HG02870 (cell line): Measurements from ENCODE around the gene ST3GAL3.
A peak's percentile ranks its signal among the peaks of the same experiment; 100 is the strongest.
"Not testable (repeated sequence)": the region's sequence is repeated elsewhere in the genome, so short reads cannot be mapped to it uniquely, and the experiment has no call there.

ENCODE experiments used
- ATAC-seq: cut with Tn5 transposase; IDR thresholded peaks from one replicate; pipeline ENCODE4 v1.9.1; 2021; ENCODE audit warnings: mild to moderate bottlenecking, moderate library complexity; ENCODE audit not compliant: unreplicated experiment

ST3GAL3 gene

DNA sequence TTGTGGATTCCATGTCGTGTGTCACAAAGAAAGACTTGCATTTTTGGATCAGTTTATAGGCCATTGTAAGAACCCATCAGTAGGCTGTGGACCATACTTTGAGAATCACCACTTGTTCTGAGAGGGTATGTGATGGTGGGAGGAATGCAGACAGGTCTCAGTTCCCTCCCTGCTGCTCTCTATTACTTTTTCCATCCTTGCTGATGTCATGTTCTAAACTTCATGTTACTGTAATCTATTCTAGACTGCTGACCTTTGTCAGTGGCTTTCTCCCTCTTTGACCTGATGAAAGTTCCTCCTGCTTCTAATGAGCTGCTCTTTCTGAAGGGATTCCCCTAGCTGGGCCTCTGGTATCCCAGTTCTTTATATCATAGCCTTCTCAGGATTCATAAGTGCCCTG, 46.1 kb downstream of the ST3GAL3 start:
- ATAC-seq: no peak

DNA sequence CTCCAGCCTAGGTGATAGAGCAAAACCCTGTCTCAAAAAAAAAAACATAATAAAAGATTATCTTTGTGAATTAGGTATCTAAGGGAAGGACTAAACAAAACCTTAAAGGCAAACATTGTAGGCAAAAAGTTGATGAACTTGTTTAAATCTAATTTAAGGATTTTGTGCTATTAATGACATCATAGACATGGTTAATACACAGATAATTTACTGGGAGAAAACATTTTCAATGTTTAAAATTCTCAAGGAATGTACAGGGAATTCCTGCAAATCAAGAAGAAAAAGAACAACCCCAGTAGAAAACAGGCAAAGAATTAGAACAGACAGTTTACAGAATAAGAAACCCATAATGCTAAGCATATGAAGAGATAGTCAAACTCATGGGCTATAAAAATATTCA, 47.6 kb downstream of the ST3GAL3 start:
- ATAC-seq: no peak

DNA sequence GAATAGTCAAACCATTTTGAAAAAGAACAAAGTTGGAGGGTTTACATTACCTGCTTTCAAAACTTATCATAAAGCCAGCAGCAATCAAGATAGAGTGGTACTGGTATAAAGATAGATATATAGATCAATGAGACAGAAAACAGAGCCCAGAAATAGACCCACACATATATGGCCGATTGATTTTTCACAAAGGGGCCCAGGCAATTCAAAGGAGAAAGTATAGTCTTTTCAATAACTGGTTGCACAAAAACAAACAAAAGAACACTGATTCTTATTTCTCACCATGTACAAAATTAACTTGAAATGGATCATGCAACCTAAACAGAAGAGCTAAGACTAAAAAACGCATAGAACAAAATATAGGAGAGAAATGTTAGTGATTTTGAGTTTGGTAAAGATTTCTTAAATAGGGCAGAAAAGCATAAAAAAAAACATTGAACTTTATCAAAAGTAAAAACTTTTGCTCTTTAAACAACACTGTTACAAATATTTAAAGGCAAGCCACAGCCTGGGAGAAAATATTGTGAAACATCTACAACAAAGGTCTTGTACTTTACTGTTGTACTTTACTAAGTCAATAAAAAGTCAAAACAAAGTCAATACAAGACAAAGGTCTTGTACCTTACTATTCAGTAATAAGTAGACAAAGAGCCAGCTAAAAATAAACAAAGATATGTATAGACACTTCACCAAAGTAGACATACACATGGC, 50.2 kb downstream of the ST3GAL3 start:
- no peak for ATAC-seq

DNA sequence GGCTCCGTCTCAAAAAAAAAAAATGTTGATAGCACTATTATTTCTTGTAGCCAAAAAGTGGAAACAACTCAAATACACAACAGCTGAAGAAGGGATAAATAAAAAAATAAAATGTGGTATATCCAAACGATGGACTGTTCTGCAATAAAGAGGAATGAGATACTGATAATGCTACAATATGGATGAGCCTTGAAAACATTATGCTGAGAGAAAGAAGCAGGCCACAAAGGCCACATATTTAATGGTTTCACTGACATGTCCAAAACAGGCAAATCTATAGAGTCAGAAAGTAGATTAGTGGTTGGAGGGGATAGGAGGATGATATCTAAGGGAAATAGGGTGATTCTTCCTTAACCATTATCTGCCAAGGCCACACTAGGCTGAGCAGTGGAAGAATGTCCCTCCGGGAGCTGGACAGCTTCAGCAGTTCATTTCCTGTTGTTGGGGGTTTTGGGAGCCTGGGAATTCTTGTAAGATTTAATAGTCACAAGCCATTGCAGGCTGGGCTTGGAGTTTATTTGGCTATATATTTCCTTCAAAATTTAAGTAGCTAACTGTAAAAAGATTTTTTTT, 53.5 kb downstream of the ST3GAL3 start:
- no peak for ATAC-seq

DNA sequence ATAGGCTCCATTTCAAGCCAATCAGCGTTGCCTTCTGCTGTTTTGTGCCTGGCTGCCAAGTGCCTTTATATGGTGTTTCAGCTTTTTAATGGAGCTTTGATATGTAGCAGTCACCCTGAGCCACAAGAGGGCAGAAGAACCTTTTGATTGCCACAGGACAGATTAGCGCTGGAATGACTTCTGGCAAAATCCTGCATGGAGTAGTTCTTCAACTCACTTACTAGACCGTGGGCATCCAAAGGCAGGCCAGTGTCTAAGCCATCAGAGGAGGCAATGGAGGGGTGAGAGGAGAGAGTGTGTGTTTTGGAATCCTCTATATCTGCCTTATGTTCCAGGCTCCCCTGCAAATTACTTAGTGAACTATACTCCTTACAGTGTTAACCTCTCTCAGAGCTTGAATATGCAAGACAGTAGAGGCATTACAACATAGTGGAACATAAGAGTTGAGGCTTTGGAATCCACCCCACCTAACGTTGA, 56.2 kb downstream of the ST3GAL3 start:
- no peak for ATAC-seq

DNA sequence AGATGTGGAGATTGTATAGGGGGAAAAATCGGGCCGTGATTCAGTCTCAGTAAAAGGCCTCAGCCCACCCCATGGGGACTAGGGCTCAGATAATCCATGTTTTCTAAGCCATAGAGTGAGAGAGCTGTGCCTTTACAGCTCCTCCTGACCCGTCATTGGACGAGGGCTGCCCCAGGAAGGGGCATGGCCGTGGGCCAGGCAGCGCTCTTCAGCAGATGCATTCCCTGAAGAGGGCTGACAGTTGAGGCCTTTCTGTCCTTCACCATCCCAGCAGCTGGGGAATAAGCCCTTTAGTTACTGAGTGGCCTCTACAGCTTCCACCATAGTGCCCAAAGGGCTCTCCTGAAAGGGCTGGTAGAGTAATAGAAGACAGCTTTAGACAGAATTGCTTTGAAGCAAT, 57.2 kb downstream of the ST3GAL3 start:
- no peak for ATAC-seq

DNA sequence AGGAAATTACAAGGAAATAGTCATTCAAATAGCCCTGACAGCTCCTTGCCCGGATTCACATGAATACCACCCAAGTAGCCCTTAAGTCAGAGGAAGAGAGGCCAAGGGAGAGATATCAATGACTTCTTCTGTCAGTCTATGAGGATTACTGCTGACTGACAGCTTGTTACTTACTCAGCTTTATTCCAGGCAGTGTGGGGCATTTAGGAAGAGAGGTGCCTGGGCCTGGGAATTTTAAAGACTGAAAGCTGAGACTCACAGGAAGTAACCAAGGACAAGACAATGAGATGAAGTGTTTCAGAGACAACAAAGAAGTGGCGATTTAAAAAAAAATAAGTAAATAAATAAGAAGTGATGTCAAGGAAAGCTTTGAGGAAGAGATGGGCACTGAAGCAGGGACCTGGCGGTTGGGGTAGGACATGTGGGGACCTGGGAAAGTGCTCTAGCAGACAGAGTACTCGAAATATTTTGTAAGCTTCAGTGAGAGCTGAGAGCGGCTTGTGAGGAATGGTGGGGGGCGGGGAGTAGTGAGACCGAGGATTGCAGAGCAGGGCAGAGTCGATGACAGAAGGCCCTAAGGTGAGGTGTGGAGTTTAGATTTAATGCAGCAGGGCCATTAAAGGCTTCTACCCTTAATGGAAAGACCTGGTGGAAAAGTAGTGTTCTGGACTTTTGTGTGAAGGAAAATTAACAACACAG, 58.9 kb downstream of the ST3GAL3 start:
- ATAC-seq: no peak

DNA sequence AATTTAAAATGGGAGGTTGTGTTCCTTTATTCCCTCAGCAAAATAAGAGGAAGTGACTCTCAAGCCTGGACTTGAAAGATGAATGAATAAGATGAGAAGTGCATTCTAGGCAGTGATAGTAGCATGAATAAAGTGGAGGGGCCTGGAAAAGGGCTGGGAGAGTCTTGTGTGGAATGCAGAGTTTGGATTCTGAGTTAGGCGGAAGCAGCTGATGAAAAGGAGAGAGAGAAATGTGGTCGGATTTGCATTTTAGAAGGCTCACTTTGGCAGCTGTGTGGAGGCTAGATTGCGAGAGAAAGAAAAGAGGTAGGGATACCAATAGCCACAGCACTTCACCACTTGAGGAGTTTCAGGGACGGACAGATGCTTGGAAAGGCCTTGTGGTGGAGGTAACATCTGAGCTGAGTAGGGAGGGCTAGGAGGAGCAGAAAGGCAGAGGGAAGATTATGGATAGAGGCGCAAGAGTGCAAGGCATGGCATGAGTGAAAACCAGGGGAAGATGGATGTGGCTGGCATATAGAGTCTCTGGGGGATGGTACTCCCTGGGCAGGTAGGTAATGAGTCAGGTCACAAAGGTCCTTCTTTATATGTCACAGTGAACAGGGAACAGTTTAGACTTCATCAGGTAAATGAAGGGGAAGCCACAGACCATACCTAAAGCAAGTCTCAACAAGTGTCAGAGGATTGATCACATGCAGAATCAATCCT, 59.6 kb downstream of the ST3GAL3 start:
- ATAC-seq: peak; percentile 54

DNA sequence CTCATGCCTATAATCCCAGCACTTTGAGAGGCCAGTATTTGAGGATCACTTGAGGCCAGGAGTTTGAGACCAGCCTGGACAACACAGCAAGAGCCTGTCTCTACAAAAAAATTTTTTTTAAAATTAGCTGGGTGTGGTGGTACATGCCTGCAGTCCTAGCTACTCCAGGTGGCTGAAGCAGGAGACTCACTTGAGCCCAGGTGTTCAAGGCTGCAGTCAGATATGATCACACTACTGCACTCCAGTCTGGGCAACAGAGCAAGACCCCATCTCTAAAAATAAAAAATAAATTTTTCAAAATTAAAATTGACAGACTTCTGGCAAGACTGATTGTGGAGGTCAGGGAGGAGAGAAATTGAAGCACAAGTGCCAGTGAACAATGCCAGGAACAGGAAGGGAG, 60.8 kb downstream of the ST3GAL3 start:
- no peak for ATAC-seq

DNA sequence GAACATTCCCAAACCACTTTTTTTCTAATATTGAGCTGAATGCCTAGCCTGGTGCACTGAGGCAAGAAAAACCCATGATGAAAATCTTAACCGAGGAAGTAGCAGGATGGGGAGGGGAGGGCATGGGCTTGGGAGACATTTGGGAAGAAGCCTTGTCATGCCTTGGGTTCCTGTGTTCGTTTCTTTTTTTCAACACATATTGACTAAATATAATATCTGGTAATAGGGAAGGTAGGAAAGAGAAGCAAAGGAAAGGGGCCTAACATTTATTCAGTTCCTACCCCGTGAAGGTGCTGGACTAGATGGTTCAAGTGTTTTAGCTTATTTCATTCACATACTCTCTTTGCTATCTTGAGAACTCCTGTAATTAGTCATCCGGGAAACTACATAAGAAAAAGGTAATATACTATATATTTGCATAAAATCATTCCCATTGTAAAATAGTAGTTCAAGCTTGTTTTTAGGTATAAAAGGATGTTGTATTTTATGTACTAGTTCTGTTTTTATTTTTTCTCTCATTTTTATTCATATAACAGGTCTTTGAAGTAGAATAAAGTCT, 62.1 kb downstream of the ST3GAL3 start:
- ATAC-seq: no peak

DNA sequence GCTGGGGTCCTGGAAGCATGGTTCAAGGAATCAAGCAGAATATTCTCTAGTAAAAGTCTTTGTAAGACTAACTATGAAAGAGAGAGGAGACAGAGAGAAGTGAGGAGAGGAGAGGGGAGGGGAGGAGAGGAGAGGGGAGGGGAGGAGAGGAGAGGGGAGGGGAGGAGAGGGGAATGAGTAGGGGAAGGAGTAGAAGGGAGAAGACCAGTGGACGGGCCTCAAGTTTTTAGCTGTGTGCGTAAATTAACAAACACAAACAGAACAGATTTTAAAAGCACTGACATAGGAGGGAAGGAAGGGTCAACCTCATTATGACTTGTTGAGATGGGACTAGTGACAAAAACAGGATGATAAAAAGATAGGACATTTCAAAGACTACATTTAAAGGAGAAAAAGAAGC, 62.8 kb downstream of the ST3GAL3 start:
- no peak for ATAC-seq

DNA sequence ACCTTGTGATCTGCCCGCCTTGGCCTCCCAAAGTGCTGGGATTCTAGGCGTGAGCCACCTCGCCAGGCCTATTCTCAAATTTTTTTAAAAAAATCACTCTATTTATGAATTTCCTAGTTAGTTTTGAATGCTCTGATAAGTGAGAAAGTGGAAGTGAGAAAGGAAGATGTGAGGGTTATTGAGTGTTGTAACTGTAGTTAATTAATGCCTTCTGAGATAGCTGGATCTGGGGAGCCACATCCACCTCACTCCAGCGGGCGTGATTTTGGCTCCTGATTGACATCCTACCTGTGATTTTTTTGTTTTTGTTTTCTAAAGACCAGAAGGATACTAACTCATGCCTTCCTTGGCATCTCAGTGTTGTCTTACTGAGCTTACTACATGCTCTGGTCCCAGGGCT, 65.6 kb downstream of the ST3GAL3 start:
- no peak for ATAC-seq

DNA sequence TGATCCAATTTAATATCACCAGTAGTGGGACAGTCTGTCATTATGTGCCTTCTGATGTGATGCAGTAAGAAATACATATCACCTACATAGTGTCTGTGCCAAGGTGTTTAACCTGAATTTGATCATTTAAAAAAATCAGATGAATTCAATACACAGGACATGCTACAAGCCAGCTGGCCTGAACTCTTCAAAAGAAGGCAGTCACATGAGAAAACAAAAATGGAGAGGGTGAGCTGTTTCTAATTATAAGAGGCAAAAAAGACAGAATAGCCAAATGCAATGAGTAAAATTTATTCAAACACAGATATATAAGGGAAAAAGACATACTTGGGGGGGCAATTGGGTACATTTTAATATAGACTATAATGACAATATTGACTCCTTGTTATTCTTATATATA, 66.5 kb downstream of the ST3GAL3 start:
- no peak for ATAC-seq

DNA sequence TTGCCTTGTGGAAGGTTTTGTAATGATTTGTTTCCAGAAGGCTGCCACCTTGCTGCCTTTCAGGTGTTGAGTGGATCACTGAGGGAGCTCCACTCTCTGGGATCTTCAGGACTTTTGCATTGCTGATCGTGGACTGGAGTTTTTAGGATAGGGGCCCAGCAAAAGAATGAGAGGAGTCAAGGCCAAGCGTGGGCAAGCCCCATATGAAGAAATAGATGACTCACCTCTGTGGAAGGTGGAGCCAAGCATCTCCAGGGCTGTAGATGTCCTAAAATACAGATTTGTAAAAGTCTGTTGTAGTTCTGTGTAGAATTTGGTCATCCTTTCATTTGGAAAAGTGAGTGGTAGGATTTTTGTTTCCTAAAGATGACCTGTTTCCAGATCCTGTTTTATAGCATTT, 67.0 kb downstream of the ST3GAL3 start:
- ATAC-seq: no peak

DNA sequence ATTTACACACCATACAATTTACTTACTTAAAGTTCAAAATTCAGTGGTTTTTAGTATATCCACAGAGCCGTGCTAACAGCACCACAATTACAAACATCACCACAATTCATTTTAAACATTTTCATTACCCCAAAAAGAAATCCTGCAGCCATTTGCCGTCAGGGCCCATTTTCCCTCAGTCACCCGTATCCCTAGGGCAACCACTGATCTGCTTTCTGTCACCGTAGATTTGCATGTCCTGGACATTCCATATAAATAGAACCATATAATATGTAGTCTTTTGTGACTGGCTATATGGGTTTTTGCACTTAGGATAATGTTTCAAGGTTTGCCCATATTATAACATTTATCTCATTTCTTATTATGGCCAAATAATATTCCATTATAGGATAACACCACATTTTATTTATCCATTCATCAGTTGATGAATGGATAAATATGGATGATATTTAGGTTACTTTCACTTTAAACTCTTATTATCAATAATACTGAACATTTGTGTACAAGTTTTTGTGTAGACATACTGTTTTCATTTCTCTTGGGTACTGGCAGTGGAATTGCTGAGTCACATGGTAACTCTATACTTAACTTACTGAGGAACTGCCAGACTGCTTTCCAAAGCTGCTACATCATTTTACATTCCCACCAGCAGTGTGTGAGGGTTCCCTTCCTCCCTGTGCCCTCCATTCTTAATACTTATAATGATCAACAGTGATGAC, 68.9 kb downstream of the ST3GAL3 start:
- no peak for ATAC-seq

DNA sequence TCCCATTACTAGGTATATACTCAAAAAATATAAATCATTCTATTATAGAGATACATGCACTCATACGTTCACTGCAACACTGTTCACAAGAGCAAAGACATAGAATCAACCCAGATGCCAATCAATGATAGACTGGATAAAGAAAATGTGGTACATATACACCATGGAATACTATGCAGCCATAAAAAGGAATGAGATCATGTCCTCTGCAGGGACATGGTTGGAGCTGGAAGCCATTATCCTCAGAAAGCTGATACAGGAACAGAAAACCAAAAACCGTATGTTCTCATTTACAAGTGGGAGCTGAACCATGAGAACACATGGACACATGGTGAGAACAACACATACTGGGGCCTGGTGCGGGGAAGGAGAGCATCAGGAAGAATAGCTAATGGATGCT, 70.6 kb downstream of the ST3GAL3 start:
- not testable (repeated sequence) for ATAC-seq

DNA sequence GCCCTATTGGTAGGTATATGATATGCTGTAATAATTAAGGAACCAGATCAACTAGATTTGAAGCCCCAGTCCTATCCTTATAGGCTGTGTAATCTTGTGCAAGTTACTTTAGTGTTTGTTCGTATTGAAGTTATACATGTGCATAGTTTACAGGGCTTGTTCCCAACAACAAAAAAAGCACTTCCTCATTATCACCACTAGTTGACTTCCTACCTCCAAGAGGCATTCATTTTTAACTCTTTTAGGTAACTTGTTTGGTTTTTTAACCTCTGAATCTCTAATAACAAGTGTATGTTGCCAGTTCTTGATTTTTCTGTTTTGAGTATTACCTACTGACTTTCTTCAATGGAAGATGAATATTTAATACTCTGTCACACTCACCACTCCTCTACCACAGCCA, 71.9 kb downstream of the ST3GAL3 start:
- ATAC-seq: no peak

DNA sequence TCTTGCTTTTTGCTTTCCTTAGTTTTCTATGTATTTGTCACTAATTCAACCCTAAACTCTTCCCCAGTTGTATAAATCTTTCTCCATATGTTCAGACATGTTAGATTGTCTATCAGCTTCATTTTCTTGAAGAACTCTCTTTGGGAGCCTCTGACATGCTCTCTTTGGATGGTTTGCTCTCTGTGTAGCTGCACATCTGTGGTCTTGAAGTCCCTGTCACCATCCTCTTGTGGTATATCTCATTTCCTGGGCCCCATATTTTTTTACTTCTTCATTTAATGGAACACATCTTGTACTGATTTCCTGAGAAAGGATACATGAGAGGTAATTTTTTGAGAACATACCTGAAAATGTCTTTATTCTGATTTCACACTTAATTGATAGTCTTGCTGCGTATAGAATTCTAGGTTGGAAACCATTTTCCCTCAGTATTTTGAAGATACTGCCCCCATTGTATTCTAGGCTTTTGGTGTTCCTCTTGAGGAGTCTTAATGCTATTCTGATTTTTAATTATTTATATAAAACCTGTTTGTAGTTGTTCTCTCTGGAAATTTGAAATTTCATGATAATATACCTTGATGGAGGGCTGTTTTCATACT, 72.6 kb downstream of the ST3GAL3 start:
- no peak for ATAC-seq

DNA sequence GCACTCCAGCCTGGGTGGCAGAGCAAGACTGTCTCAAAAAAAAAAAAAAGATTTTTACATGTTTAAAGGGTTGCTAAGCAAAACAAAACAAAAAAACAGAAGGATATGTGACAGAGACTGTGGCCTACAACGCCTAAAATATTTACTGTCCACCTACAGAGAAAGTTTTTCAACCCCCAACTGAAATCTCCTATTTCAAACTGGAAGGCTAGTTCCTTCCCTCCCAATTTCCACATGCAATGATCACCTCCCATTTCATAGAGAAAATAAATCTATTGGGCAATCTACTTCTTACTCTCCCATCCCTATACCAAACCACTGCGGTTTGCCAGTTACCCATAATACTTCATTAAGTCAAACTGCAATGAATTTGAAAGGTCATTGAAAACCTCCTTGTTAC, 74.2 kb downstream of the ST3GAL3 start:
- ATAC-seq: no peak

DNA sequence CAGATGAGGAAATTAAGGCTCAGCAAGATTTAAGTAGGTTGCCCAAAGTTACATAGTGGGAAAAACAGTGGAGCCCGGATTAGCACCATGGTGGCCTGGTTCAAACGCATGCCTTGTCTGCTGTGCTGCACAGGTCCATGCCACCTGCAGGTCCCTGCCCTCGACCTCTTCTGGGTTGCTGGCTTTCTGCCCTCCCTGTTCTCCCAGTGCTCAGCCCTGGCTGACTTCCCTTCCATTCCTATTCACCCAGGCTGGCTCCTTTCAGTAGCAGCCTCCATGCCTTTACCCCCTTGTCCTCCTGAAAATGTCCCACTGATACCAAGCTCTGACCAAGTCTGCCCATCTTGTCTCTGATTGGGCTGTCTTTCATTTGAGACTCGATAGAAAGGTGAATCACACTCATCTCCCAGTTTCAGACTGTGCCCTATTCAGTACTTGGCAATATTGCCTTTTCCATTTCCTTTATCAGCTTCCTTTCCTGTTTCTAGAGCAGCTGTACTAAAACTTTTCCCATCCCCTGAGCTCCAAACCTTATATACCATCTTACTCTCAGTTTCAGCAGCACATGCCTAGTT, 75.8 kb downstream of the ST3GAL3 start:
- no peak for ATAC-seq
